NCI-H1436 treated with DMSO at 0.1 percent for 48 hours (cell line): ENCODE measurements around the gene FOXN4.

Source experiments
- DNase-seq: peaks from one replicate; lab custom pipeline; 2025; lab: John Stamatoyannopoulos, UW

Gene FOXN4

GRCh38 chr12:109279525-109279924, 29.6 kb downstream of the FOXN4 start:
- DNase-seq = no peak

- DNase-seq = no peak
These were observed 30.2 kb downstream of the FOXN4 start for GRCh38 chr12:109278912-109279311.

GRCh38 chr12:109277899-109278762, 31.0 kb downstream of the FOXN4 start:
- DNase-seq = no peak

GRCh38 chr12:109277255-109277898, 31.7 kb downstream of the FOXN4 start:
- no peak for DNase-seq

- DNase-seq = no peak
These were observed 32.9 kb downstream of the FOXN4 start for GRCh38 chr12:109276160-109276559.

- DNase-seq = no peak
These were observed 33.9 kb downstream of the FOXN4 start for GRCh38 chr12:109275173-109275572.

GRCh38 chr12:109274381-109274780, 34.7 kb downstream of the FOXN4 start:
- no peak for DNase-seq

GRCh38 chr12:109273354-109273753, 35.7 kb downstream of the FOXN4 start:
- DNase-seq = no peak

GRCh38 chr12:109271418-109271817, 37.7 kb downstream of the FOXN4 start:
- DNase-seq = no peak

GRCh38 chr12:109270494-109270893, 38.6 kb downstream of the FOXN4 start:
- DNase-seq = no peak

GRCh38 chr12:109269428-109269827, 39.7 kb downstream of the FOXN4 start:
- DNase-seq = no peak

- no peak for DNase-seq
These were observed 40.2 kb downstream of the FOXN4 start for GRCh38 chr12:109268896-109269295.

- no peak for DNase-seq
These were observed 41.7 kb downstream of the FOXN4 start for GRCh38 chr12:109267361-109267760.

- no peak for DNase-seq
These were observed 42.8 kb downstream of the FOXN4 start for GRCh38 chr12:109266106-109266879.

GRCh38 chr12:109264943-109265650, 44.0 kb downstream of the FOXN4 start:
- no peak for DNase-seq

GRCh38 chr12:109264095-109264942, 44.8 kb downstream of the FOXN4 start:
- no peak for DNase-seq

GRCh38 chr12:109263439-109263838, 45.6 kb downstream of the FOXN4 start:
- DNase-seq = no peak

- no peak for DNase-seq
These were observed 47.1 kb downstream of the FOXN4 start for GRCh38 chr12:109261939-109262338.

- no peak for DNase-seq
These were observed 48.0 kb downstream of the FOXN4 start for GRCh38 chr12:109261087-109261486.

GRCh38 chr12:109259545-109259895, 49.6 kb downstream of the FOXN4 start:
- no peak for DNase-seq
